Measurements from ENCODE around the gene CCN5. TPM values are rescaled to one million over a fixed set of nuclear protein-coding genes. Genes with fewer than 3 reads are reported as not detected.

The CCN5 gene
- polyA plus RNA-seq, 1 experiment = 0.37 TPM

DNA sequence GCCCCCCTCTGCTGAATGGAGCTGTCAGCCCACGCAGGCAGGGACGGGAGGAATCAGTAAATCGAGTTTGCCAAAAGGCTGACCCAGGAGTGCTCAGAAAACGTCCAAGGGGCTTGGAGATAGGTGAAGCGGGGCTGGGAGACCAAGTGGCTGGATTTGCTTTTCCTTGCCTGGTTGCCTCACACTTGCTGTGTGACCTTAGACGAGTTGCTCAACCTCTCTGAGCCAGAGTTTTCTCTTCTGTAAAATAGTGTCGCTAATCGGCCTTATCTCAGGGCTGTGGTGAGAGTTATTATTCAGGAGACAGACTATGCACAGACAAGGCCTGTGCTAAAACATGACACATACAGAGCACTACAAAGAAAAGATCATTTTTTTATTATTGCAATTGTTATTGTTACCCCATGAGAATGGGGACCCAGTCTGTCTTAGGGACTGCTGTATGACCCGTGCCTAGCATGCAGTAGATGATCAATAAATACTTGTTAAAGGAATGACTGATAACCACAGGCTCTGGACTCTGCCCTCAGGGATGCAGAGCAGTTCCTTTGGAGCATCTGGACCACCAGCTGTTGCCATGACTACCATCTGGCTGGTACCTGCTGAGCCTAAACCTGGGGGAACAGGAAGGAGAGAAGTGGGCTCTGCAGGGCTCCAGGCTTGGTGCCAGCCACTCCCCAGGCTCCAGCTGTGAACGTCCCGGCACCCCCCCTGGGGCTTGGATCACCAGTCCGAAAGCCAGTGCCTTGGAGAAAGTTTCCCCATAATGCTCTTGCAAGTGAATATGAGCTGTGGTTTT, 31.4 kb downstream of the CCN5 start:
- H3K27me3 ChIP-seq (ENCODE audit: control insufficient read depth, insufficient read depth, low read length) = peaks cover 66% of the 10 kb centered on the region

DNA sequence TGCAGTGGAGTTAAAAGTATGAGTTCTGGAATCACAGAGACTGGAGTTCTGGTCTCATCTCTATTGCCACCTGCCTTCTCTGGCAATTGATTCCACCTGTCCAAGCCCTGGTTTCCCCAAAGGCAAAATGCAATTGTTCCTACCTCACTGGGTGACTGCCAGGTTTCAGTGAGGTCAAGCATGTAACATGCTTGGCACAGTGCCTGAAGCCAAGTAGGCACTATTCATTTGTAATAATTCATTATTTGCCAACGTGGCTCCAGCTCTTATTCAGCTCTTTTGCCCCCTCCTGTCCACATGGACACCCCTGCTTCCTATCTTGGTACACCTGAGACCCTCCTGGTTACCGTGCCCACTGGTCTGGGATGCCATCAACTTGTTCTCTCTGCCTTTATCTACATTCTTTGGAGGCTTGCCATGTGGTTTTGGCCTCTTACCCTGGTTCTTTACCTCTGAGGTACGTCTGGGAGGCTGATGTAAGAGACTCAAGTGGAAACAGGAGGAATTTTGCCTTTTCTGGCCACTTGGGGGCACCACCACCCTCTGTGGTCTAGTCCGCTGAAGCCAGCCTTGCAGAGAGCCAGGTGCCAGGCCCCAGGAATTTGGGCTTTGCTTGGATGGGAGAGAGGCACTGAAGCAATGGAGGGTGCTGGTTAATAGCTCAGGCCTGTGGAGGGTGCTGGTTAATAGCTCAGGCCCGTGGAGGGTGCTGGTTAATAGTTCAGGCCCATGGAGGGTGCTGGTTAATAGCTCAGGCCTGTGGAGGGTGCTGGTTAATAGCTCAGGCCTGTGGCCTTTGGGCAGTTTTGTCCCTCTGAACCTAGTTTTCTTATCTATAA, 32.2 kb downstream of the CCN5 start:
- POLR2A ChIA-PET = no interaction called here
- Histone ChIP-seq H3K27me3 (ENCODE audit: control insufficient read depth, insufficient read depth, low read length) (peaks cover 65% of the 10 kb centered on the region), H3K4me3 (ENCODE audit: low read depth, low read length) (no peak overlapping the region), H3K27ac (ENCODE audit: low read depth, low read length) (no peak overlapping the region), H3K9me3 (ENCODE audit: control insufficient read depth, insufficient read depth, low read length) (no peaks in the 10 kb centered on the region; the same call in 1 of the 2 replicates)
- peak; percentile 73 for TF ChIP-seq CTCF (IDR thresholded peaks at IDR 0.05; ENCODE audit: low read depth, low read length)
- CTCF ChIA-PET = interaction anchor here (0.6 to 3.2 kb wide), 44 partner anchors 8 to 1453 kb away, joined by 3 to 86 read pairs (median 4); no protein-coding TSS in a partner anchor
- peak; percentile 13 for DNase-seq (ENCODE audit: low read depth, low spot score)

More for the DNA sequence above, 31.4 kb downstream of the CCN5 start:
- POLR2A ChIA-PET = no interaction called here
- Histone ChIP-seq H3K27ac (ENCODE audit: low read depth, low read length) (no peak overlapping the region), H3K9me3 (ENCODE audit: control insufficient read depth, insufficient read depth, low read length) (no peaks in the 10 kb centered on the region; the same call in 1 of the 2 replicates), H3K4me3 (ENCODE audit: low read depth, low read length) (peak overlapping the region; percentile 44)
- CTCF ChIA-PET = interaction anchor here (0.6 to 3.2 kb wide), 13 partner anchors 8 to 1255 kb away, joined by 4 to 86 read pairs (median 11); no protein-coding TSS in a partner anchor
- DNase-seq (ENCODE audit: low read depth, low spot score) = no peak
- TF ChIP-seq CTCF (IDR thresholded peaks at IDR 0.05; ENCODE audit: low read depth, low read length) = no peak

DNA sequence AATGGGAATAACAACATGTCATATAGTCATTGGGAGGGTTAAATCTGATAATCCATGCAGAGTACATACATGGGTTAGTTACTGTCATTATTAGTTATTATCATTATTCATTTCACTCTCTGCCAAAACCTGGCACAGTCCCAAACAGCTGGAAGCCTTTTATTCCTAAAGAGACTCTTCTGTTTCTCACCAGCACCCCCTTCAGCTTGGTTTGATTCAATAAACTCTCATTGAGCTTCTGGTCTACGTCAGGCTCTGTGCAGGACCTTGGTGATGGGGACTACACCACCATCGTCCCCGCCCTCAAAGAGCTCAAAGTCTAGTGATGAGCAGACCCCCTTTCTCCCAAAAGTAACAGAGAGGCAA, 32.8 kb downstream of the CCN5 start:
- CTCF ChIA-PET = interaction anchor here (0.6 to 3.2 kb wide), 41 partner anchors 9 to 1453 kb away, joined by 3 to 86 read pairs (median 4); no protein-coding TSS in a partner anchor
- Histone ChIP-seq H3K27ac (ENCODE audit: low read depth, low read length) (no peak overlapping the region), H3K27me3 (ENCODE audit: control insufficient read depth, insufficient read depth, low read length) (peaks cover 65% of the 10 kb centered on the region), H3K4me3 (ENCODE audit: low read depth, low read length) (no peak overlapping the region), H3K9me3 (ENCODE audit: control insufficient read depth, insufficient read depth, low read length) (no peaks in the 10 kb centered on the region; the same call in 1 of the 2 replicates)
- DNase-seq (ENCODE audit: low read depth, low spot score) = no peak
- no peak; the same call in 1 of the 2 replicates for TF ChIP-seq CTCF (IDR thresholded peaks at IDR 0.05; ENCODE audit: low read depth, low read length)
- POLR2A ChIA-PET = no interaction called here

DNA sequence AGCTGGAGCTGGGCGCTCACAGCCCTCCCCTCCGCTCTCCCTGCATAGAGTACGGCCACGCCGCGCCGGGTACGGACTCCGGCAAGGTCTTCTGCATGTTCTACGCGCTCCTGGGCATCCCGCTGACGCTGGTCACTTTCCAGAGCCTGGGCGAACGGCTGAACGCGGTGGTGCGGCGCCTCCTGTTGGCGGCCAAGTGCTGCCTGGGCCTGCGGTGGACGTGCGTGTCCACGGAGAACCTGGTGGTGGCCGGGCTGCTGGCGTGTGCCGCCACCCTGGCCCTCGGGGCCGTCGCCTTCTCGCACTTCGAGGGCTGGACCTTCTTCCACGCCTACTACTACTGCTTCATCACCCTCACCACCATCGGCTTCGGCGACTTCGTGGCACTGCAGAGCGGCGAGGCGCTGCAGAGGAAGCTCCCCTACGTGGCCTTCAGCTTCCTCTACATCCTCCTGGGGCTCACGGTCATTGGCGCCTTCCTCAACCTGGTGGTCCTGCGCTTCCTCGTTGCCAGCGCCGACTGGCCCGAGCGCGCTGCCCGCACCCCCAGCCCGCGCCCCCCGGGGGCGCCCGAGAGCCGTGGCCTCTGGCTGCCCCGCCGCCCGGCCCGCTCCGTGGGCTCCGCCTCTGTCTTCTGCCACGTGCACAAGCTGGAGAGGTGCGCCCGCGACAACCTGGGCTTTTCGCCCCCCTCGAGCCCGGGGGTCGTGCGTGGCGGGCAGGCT, 35.1 kb downstream of the CCN5 start:
- ChIA-PET POLR2A (no interaction called here), CTCF (interaction anchor here (1.6 kb wide), 1 partner anchor 117 kb away, joined by 7 read pairs; no protein-coding TSS in a partner anchor)
- Histone ChIP-seq H3K4me3 (ENCODE audit: low read depth, low read length) (no peak overlapping the region), H3K27me3 (ENCODE audit: control insufficient read depth, insufficient read depth, low read length) (peaks cover 50% of the 10 kb centered on the region), H3K27ac (ENCODE audit: low read depth, low read length) (no peak overlapping the region), H3K9me3 (ENCODE audit: control insufficient read depth, insufficient read depth, low read length) (no peaks in the 10 kb centered on the region; the same call in 1 of the 2 replicates)
- TF ChIP-seq CTCF (IDR thresholded peaks at IDR 0.05; ENCODE audit: low read depth, low read length) = 0 out of 2 replicates have a peak, but pooled peaks have one; percentile 3
- DNase-seq (ENCODE audit: low read depth, low spot score) = no peak
